ENCODE measurements around the gene AGBL4.

- no peak for TF ChIP-seq EP300 (IDR thresholded peaks at IDR 0.05; ENCODE audit: borderline replicate concordance)
- no peak for TF ChIP-seq TEAD4 (IDR thresholded peaks at IDR 0.05)
These were observed 1427.7 kb downstream of the AGBL4 start for GRCh38 chr1:48596046-48596445.

All from Ishikawa (cell line).